Neural cell (in vitro differentiated cells): ENCODE results near the gene ELMO1.

ENCODE experiments used
- CTCF ChIP-seq: fragments of 450-650 bp; IDR thresholded peaks from 2 replicates; pipeline ENCODE4 v1.5.1; 2014; ENCODE audit warnings: antibody characterized with exemption, mild to moderate bottlenecking, moderate library complexity; ENCODE audit not compliant: poor library complexity, severe bottlenecking
- EP300 ChIP-seq: fragments of 450-650 bp; conservative IDR thresholded peaks from 2 replicates; pipeline ENCODE4 v1.6.1; 2014; ENCODE audit warnings: antibody characterized with exemption, mild to moderate bottlenecking, moderate library complexity; ENCODE audit not compliant: poor library complexity, severe bottlenecking
- EZH2 ChIP-seq: fragments of 200-600, 300-800 bp; shearing (Covaris generic), sonication (generic); IDR thresholded peaks from 2 replicates; pipeline ENCODE4 v1.6.1; 2014; ENCODE audit warnings: antibody characterized with exemption, low read length, borderline replicate concordance, mild to moderate bottlenecking; ENCODE audit not compliant: insufficient read depth, poor library complexity, severe bottlenecking
- MXI1 ChIP-seq: fragments of 450-650 bp; conservative IDR thresholded peaks from 2 replicates; pipeline ENCODE4 v1.6.1; 2014; ENCODE audit warnings: antibody characterized with exemption, mild to moderate bottlenecking; ENCODE audit not compliant: poor library complexity, severe bottlenecking
- POLR2AphosphoS5 ChIP-seq: IDR thresholded peaks from 2 replicates; pipeline ENCODE4 v1.6.1; 2012
- RAD21 ChIP-seq: fragments of 450-650 bp; conservative IDR thresholded peaks from 2 replicates; pipeline ENCODE4 v1.6.1; 2014; ENCODE audit warnings: antibody characterized with exemption, mild to moderate bottlenecking, moderate library complexity
- REST ChIP-seq: IDR thresholded peaks from 2 replicates; pipeline ENCODE4 v1.6.1; 2012; ENCODE audit warnings: borderline replicate concordance
- SMC3 ChIP-seq: fragments of 450-650 bp; conservative IDR thresholded peaks from 2 replicates; pipeline ENCODE4 v1.6.1; 2014; ENCODE audit warnings: antibody characterized with exemption, mild to moderate bottlenecking, moderate library complexity; ENCODE audit not compliant: poor library complexity
- TAF1 ChIP-seq: IDR thresholded peaks from 2 replicates; pipeline ENCODE4 v1.6.1; 2012; ENCODE audit warnings: low read depth

GRCh38 chr7:37038706-37039105 lies 410.0 kb downstream of the ELMO1 start:
- TF ChIP-seq POLR2AphosphoS5 (no peak), CTCF (no peak), RAD21 (no peak), REST (no peak), MXI1 (no peak), EP300 (no peak), TAF1 (no peak), SMC3 (no peak), EZH2 (no peak)
